GM21529 (cell line): ENCODE data around the gene LURAP1L.

ENCODE experiments used
- ATAC-seq: cut with Tn5 transposase; IDR thresholded peaks from one replicate; pipeline ENCODE4 v1.9.1; 2021; ENCODE audit not compliant: unreplicated experiment

Gene LURAP1L

GRCh38 chr9:12811935-12812334 is 37.1 kb downstream of the LURAP1L start:
- no peak for ATAC-seq

GRCh38 chr9:12812710-12813109 is 37.9 kb downstream of the LURAP1L start:
- no peak for ATAC-seq

- ATAC-seq, result no peak
Measured at GRCh38 chr9:12813533-12813932, 38.7 kb downstream of the LURAP1L start.

- no peak for ATAC-seq
Measured at GRCh38 chr9:12813960-12814876, 39.4 kb downstream of the LURAP1L start.

GRCh38 chr9:12814877-12815237 is 40.0 kb downstream of the LURAP1L start:
- no peak for ATAC-seq

- ATAC-seq, result no peak
Measured at GRCh38 chr9:12815888-12816287, 41.1 kb downstream of the LURAP1L start.

GRCh38 chr9:12816656-12817101 is 41.9 kb downstream of the LURAP1L start:
- ATAC-seq, result no peak

GRCh38 chr9:12817702-12818101 is 42.9 kb downstream of the LURAP1L start:
- ATAC-seq, result no peak

GRCh38 chr9:12818431-12819000 is 43.7 kb downstream of the LURAP1L start:
- no peak for ATAC-seq

- no peak for ATAC-seq
Measured at GRCh38 chr9:12819436-12820185, 44.8 kb downstream of the LURAP1L start.

GRCh38 chr9:12822111-12822510 is 47.3 kb downstream of the LURAP1L start:
- ATAC-seq, result no peak

GRCh38 chr9:12826924-12827565 is 52.2 kb downstream of the LURAP1L start:
- no peak for ATAC-seq

GRCh38 chr9:12833701-12834100 is 58.9 kb downstream of the LURAP1L start:
- no peak for ATAC-seq

- no peak for ATAC-seq
Measured at GRCh38 chr9:12838546-12838945, 63.7 kb downstream of the LURAP1L start.

- ATAC-seq, result no peak
Measured at GRCh38 chr9:12843735-12844134, 68.9 kb downstream of the LURAP1L start.

- ATAC-seq, result no peak
Measured at GRCh38 chr9:12846035-12846434, 71.2 kb downstream of the LURAP1L start.

- ATAC-seq, result no peak
Measured at GRCh38 chr9:12847561-12847960, 72.7 kb downstream of the LURAP1L start.

- no peak for ATAC-seq
Measured at GRCh38 chr9:12849486-12850003, 74.7 kb downstream of the LURAP1L start.

GRCh38 chr9:12851341-12852090 is 76.7 kb downstream of the LURAP1L start:
- no peak for ATAC-seq

- no peak for ATAC-seq
Measured at GRCh38 chr9:12853051-12853450, 78.2 kb downstream of the LURAP1L start.
